GM18502 (cell line): Measurements from ENCODE around the gene NRP2.
A peak's percentile ranks its signal among the peaks of the same experiment; 100 is the strongest.

Experiments used
- ATAC-seq: cut with Tn5 transposase; IDR thresholded peaks from one replicate; pipeline ENCODE4 v1.9.1; 2021; ENCODE audit warnings: mild to moderate bottlenecking; ENCODE audit not compliant: unreplicated experiment, poor library complexity

Gene NRP2

GRCh38 chr2:205725059-205725458, 42.8 kb downstream of the NRP2 start:
- no peak for ATAC-seq

GRCh38 chr2:205726506-205726905, 44.2 kb downstream of the NRP2 start:
- ATAC-seq = no peak

GRCh38 chr2:205727174-205727573, 44.9 kb downstream of the NRP2 start:
- no peak for ATAC-seq

GRCh38 chr2:205728366-205728765, 46.1 kb downstream of the NRP2 start:
- no peak for ATAC-seq

- no peak for ATAC-seq
Observed at GRCh38 chr2:205730191-205730590, 47.9 kb downstream of the NRP2 start.

GRCh38 chr2:205730701-205731582, 48.6 kb downstream of the NRP2 start:
- ATAC-seq = peak; percentile 33

GRCh38 chr2:205731583-205731981, 49.3 kb downstream of the NRP2 start:
- peak; percentile 76 for ATAC-seq

- ATAC-seq = no peak
Observed at GRCh38 chr2:205732314-205732713, 50.0 kb downstream of the NRP2 start.

GRCh38 chr2:205733082-205733481, 50.8 kb downstream of the NRP2 start:
- ATAC-seq = no peak

- ATAC-seq = no peak
Observed at GRCh38 chr2:205733648-205734047, 51.3 kb downstream of the NRP2 start.

- ATAC-seq = no peak
Observed at GRCh38 chr2:205734436-205735037, 52.2 kb downstream of the NRP2 start.

- no peak for ATAC-seq
Observed at GRCh38 chr2:205738117-205738968, 56.0 kb downstream of the NRP2 start.

- no peak for ATAC-seq
Observed at GRCh38 chr2:205739620-205740019, 57.3 kb downstream of the NRP2 start.

GRCh38 chr2:205740381-205740780, 58.1 kb downstream of the NRP2 start:
- no peak for ATAC-seq

GRCh38 chr2:205741256-205741978, 59.1 kb downstream of the NRP2 start:
- no peak for ATAC-seq

GRCh38 chr2:205743137-205743536, 60.8 kb downstream of the NRP2 start:
- no peak for ATAC-seq

- ATAC-seq = no peak
Observed at GRCh38 chr2:205744074-205744591, 61.8 kb downstream of the NRP2 start.

- no peak for ATAC-seq
Observed at GRCh38 chr2:205745661-205746419, 63.5 kb downstream of the NRP2 start.

GRCh38 chr2:205746420-205746785, 64.1 kb downstream of the NRP2 start:
- ATAC-seq = no peak
